ENCODE measurements around the gene MYLK.
"Not testable (repeated sequence)": the region's sequence is repeated elsewhere in the genome, so short reads cannot be mapped to it uniquely, and the experiment has no call there.

MYLK gene

GRCh38 chr3:123608263-123608937 is 275.7 kb downstream of the MYLK start:
- DNase-seq (ENCODE audit: extremely low read depth in 1 of 2, low read depth in 1 of 2), result no peak

- no peak for DNase-seq (ENCODE audit: extremely low read depth in 1 of 2, low read depth in 1 of 2)
Observed at GRCh38 chr3:123606527-123606926, 277.6 kb downstream of the MYLK start.

GRCh38 chr3:123605789-123606234 is 278.3 kb downstream of the MYLK start:
- no peak for DNase-seq (ENCODE audit: extremely low read depth in 1 of 2, low read depth in 1 of 2)

- not testable (repeated sequence) for DNase-seq (ENCODE audit: extremely low read depth in 1 of 2, low read depth in 1 of 2)
Observed at GRCh38 chr3:123603153-123603552, 281.0 kb downstream of the MYLK start.

GRCh38 chr3:123602325-123602724 is 281.8 kb downstream of the MYLK start:
- DNase-seq (ENCODE audit: extremely low read depth in 1 of 2, low read depth in 1 of 2), result no peak

GRCh38 chr3:123600863-123601262 is 283.3 kb downstream of the MYLK start:
- not testable (repeated sequence) for DNase-seq (ENCODE audit: extremely low read depth in 1 of 2, low read depth in 1 of 2)

- no peak for DNase-seq (ENCODE audit: extremely low read depth in 1 of 2, low read depth in 1 of 2)
Observed at GRCh38 chr3:123597561-123597960, 286.6 kb downstream of the MYLK start.

- no peak for DNase-seq (ENCODE audit: extremely low read depth in 1 of 2, low read depth in 1 of 2)
Observed at GRCh38 chr3:123595396-123596180, 288.5 kb downstream of the MYLK start.

GRCh38 chr3:123593381-123593780 is 290.8 kb downstream of the MYLK start:
- DNase-seq (ENCODE audit: extremely low read depth in 1 of 2, low read depth in 1 of 2), result no peak

- no peak for DNase-seq (ENCODE audit: extremely low read depth in 1 of 2, low read depth in 1 of 2)
Observed at GRCh38 chr3:123590685-123591450, 293.3 kb downstream of the MYLK start.

GRCh38 chr3:123587401-123587800 is 296.7 kb downstream of the MYLK start:
- DNase-seq (ENCODE audit: extremely low read depth in 1 of 2, low read depth in 1 of 2), result no peak

- no peak for DNase-seq (ENCODE audit: extremely low read depth in 1 of 2, low read depth in 1 of 2)
Observed at GRCh38 chr3:123586968-123587367, 297.2 kb downstream of the MYLK start.

GRCh38 chr3:123586131-123586530 is 298.0 kb downstream of the MYLK start:
- no peak for DNase-seq (ENCODE audit: extremely low read depth in 1 of 2, low read depth in 1 of 2)

- DNase-seq (ENCODE audit: extremely low read depth in 1 of 2, low read depth in 1 of 2), result peak; percentile 82 to 93
Observed at GRCh38 chr3:123584988-123585937, 298.9 kb downstream of the MYLK start, which contains the start of gene HACD2. Gene HACD2 (minus strand): TSS chr3:123585053. CDS start chr3:123585027, 26 bp downstream.

GRCh38 chr3:123584284-123584987 is 299.7 kb downstream of the MYLK start:
- no peak for DNase-seq (ENCODE audit: extremely low read depth in 1 of 2, low read depth in 1 of 2)

GRCh38 chr3:123583561-123583960 is 300.6 kb downstream of the MYLK start:
- no peak for DNase-seq (ENCODE audit: extremely low read depth in 1 of 2, low read depth in 1 of 2)

GRCh38 chr3:123582315-123582714 is 301.8 kb downstream of the MYLK start:
- no peak for DNase-seq (ENCODE audit: extremely low read depth in 1 of 2, low read depth in 1 of 2)

GRCh38 chr3:123576122-123576521 is 308.0 kb downstream of the MYLK start:
- no peak for DNase-seq (ENCODE audit: extremely low read depth in 1 of 2, low read depth in 1 of 2)

GRCh38 chr3:123571973-123572365 is 312.2 kb downstream of the MYLK start:
- no peak for DNase-seq (ENCODE audit: extremely low read depth in 1 of 2, low read depth in 1 of 2)

All from activated CD8-positive, alpha-beta memory T cell treated with anti-CD3 and anti-CD28 coated beads for 1 hour (primary cell).